Uterus (tissue), 2 donors: ENCODE data around the gene ARSI.

Source experiments
- POLR2A ChIP-seq, 2 donors: fragments of 450-650 bp; IDR thresholded peaks; one replicate each; pipeline ENCODE4 v1.6.1; 2016; ENCODE audit warnings: antibody characterized with exemption in 2 of 2, mild to moderate bottlenecking in 1 of 2, moderate library complexity in 1 of 2
- TF ChIP-seq, protein P1 (sequence below), 4 experiments: fragments of 200-600 bp in 2 of 4; fragments of 450-650 bp in 2 of 4; sonication (generic) in 2 of 4; IDR thresholded peaks; one replicate each; pipeline ENCODE4 v1.5.1; 2016 to 2019; ENCODE audit warnings: antibody characterized with exemption in 4 of 4, mild to moderate bottlenecking in 2 of 4, moderate library complexity in 1 of 4

DNA sequence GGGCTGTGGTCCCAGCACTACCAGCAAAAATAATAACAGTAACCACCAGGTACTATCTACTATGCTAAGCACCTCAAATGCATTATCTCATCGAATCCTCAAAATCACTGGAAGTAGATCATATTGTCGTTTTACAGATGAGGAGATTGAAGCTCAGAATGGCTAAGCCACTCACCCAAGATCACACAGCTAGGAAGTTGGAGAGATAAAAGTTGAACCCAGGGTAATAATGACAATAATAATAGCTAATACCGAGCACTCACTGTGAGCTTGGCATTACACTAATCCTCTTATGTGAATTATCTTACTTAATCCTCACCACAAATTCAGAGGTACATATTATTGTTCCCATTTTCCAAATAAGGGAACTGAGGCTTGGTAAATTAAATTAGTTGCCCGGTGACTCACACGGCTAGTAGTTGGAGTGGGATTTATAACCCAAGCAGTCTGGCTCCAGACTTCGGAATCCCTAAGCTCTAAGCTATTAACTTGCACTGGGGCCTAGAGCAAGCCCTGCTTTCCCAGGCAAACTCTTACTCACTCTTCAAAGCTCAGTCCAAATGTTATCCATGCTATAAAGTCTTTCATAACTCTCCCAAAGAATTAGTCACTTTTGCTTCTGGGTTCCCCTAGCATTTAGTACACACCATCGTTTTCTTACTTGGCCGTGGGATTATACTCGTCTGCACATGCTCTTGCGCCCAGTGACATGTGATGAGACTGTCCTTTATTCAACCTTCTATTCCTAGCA, 3.8 kb downstream of the ARSI start:
- TF ChIP-seq, protein P1, sequence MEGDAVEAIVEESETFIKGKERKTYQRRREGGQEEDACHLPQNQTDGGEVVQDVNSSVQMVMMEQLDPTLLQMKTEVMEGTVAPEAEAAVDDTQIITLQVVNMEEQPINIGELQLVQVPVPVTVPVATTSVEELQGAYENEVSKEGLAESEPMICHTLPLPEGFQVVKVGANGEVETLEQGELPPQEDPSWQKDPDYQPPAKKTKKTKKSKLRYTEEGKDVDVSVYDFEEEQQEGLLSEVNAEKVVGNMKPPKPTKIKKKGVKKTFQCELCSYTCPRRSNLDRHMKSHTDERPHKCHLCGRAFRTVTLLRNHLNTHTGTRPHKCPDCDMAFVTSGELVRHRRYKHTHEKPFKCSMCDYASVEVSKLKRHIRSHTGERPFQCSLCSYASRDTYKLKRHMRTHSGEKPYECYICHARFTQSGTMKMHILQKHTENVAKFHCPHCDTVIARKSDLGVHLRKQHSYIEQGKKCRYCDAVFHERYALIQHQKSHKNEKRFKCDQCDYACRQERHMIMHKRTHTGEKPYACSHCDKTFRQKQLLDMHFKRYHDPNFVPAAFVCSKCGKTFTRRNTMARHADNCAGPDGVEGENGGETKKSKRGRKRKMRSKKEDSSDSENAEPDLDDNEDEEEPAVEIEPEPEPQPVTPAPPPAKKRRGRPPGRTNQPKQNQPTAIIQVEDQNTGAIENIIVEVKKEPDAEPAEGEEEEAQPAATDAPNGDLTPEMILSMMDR (IDR thresholded peaks at IDR 0.05), result no peak
- TF ChIP-seq POLR2A (IDR thresholded peaks at IDR 0.05), result no peak
